OCI-LY7 (cell line): ENCODE data around the gene FGF1.

Experiments used
- EZH2phosphoT487 ChIP-seq: fragments of 200-600 bp; sonication (generic); IDR thresholded peaks from 2 replicates; pipeline ENCODE4 v1.6.1; 2018; ENCODE audit warnings: low read depth, borderline replicate concordance, mild to moderate bottlenecking, mixed run types, antibody characterized with exemption, low read length, moderate library complexity, mixed read lengths
- TF ChIP-seq, protein P1 (sequence below): fragments of 200-600 bp; sonication (generic); conservative IDR thresholded peaks from 2 replicates; pipeline ENCODE4 v1.5.1; 2014; ENCODE audit warnings: mild to moderate bottlenecking, antibody characterized with exemption, low read length, moderate library complexity, mixed read lengths

DNA sequence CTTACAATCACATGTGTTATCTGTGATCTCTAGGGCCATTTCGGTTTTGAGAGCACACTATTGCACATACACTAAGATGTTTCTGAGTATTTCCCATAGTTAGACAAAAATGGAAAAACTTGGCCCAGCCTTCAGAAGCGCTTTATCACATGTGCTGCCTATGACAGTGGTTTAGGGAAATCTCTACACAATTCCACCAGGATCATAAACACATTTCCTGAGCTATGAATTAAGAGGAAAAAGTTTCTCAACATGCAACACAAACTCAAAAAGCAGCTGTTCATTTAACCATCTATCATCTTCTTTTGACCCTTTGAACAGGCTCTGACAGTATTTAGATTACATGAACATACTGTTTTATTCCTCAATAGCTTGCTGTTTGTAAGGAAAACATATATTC is 15.1 kb downstream of the FGF1 start:
- TF ChIP-seq, protein P1, sequence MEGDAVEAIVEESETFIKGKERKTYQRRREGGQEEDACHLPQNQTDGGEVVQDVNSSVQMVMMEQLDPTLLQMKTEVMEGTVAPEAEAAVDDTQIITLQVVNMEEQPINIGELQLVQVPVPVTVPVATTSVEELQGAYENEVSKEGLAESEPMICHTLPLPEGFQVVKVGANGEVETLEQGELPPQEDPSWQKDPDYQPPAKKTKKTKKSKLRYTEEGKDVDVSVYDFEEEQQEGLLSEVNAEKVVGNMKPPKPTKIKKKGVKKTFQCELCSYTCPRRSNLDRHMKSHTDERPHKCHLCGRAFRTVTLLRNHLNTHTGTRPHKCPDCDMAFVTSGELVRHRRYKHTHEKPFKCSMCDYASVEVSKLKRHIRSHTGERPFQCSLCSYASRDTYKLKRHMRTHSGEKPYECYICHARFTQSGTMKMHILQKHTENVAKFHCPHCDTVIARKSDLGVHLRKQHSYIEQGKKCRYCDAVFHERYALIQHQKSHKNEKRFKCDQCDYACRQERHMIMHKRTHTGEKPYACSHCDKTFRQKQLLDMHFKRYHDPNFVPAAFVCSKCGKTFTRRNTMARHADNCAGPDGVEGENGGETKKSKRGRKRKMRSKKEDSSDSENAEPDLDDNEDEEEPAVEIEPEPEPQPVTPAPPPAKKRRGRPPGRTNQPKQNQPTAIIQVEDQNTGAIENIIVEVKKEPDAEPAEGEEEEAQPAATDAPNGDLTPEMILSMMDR: no peak
- no peak for TF ChIP-seq EZH2phosphoT487
